DND-41 (cell line): ENCODE results near the gene TJP3.

ENCODE experiments used
- CTCF ChIP-seq: IDR thresholded peaks from 2 replicates; pipeline ENCODE4 v1.5.1; 2012; ENCODE audit warnings: borderline replicate concordance, low read length, moderate library complexity, mild to moderate bottlenecking; ENCODE audit not compliant: poor library complexity, severe bottlenecking; ENCODE audit errors: extremely low read depth
- EZH2 ChIP-seq: IDR thresholded peaks from 3 replicates; pipeline ENCODE4 v1.6.1; 2012; ENCODE audit warnings: borderline replicate concordance, low read depth, mild to moderate bottlenecking, moderate library complexity, low read length, inconsistent platforms; ENCODE audit not compliant: severe bottlenecking

GRCh38 chr19:3736106-3736724, 28.0 kb downstream of the TJP3 start:
- TF ChIP-seq CTCF (no peak), EZH2 (no peak)
